Fibroblast of the conjunctiva (primary cell): ENCODE data around the gene C10orf71.

Experiments used
- DNase-seq: peaks from one replicate; pipeline ENCODE4 v3.0.0-alpha.2; 2010; ENCODE audit warnings: low read depth

C10orf71 gene

DNA sequence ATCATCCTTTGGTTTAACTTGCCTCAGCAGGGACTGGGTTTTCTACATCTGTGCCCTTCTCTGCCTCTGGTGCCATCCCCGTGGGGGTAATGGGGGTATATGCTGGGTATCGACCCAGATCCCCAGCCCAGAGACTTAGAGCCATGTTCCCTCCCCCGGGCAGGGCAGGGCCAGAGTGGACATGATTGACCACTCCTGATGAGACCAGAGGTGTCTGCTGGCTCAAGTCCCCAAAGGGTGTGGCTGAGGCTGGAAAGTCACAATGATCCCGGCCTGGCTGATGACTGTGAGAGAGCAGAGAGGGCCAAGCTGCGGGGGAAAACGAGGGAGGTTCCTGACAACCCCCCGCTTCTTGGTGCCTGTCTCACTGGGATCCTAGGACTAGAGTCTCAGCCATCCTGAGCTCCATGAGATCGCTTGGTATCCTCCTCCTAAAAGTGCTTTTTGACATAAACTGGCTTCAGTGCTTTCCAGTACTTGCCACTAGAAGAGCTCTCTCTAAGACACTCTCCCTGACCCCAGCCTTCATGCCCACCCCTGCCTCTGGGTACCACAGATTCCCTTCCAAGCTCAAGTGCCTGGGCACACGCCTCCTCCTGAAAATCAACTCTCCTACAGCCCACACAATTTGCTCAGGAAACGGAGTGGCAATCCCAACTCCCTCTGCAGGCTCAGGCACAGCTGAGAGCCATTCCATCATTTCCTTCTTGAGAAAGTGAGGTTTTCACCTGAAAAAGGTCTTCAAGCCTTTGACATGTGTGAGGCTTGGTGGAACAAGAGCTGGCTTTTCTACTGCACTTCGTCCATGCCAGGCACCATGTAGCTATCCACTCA is 63.0 kb downstream of the C10orf71 start:
- no peak for DNase-seq

DNA sequence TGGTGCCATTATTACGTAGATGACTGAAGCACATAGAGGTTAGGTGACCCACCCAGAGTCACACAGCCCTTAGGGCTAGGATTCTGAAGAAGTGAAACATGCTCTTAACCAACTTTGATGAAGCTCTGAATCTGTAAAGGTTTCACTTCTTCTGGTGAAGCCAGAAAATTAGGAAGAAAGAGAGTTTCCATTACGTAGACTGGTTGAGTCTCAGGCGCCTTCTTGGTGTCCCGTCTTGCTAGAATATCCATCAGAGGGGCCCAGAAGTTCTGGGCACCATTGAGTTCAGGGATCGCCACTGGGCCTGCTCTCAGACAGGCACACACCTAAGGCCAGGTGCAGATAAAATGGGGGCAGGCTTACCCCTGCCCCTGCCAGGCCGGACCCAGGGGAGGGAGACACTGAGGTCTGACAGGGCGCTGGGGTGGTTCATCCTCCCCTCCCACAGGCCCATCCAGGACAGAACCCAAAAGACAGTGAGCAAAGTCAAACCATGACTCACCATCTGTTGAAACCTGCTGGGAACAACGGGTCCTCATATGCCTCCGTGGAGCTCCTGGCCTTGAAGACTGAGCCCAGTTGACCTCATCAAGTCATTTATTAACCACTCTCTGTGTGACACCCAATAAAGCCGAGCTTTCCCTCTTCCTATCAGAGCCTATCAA is 63.8 kb downstream of the C10orf71 start:
- no peak for DNase-seq

DNA sequence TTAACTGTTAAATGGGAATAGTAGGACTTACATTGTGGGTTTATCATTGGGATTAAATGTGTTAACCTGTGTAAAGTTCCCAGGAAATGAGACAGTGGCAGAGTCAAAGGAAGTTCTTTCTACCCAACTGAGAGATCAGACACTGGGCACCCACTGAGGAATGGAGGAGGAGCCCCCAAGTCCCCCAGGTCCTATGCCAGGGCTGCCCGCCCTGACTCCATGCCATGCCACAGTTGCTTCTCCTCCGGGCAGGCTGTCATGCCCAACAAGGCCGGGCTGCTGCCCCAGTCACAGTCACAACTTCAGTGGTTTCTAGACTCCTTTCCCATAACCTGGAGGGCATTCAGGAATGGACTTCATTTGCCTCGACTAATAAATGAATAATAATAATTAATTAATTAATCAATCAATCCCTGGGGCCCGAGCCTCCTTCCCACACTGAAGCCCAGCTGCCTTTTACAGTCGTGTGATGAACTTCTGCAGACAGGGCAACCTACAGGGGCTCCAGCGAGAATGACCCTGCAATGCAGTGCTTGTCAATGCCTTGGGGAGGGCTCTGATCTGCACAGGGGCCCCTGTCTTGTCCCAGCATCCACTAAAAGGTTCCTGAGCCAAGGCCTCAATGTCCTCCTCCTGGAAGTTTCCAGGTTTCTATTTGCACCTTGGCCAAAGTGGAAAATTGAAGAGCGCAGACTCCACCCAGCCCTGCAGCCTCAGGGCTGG is 64.5 kb downstream of the C10orf71 start:
- no peak for DNase-seq

DNA sequence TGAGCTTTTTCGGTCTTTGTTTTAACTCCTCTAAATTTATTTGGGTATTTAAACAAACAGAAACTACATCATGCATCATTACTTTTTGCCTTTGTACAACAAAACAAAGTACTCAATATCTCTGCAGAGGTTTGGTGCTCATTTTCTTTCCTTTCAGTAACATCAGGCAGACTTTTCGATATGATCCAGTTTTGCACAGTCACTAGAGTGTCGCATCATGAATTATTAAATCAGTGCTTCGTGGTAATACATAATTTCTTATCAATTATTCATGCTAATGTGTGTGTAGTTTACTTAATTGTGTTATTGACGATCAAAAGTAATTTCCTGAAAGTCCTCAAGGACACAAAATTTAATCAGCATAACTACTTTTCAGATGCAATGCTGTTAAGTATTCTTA is 65.1 kb downstream of the C10orf71 start:
- DNase-seq: no peak

DNA sequence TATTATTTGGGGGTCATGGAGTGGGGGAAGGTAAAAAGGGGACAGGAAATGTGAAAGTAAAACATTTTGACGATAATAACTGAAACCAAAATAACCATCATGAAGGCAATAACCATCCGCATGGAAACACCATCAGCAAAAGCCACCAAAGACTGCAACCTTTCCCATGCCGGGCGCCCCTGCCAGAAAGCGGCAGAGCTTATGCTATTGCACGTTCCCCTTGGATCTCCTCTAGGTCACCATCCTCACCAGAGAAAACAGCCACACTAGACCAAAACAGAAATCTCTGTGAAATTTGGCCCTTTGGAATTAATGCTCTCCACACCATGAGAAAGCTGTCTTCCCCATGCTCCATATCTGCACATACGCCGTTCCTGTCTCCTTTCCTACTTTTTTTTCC is 65.8 kb downstream of the C10orf71 start:
- no peak for DNase-seq

DNA sequence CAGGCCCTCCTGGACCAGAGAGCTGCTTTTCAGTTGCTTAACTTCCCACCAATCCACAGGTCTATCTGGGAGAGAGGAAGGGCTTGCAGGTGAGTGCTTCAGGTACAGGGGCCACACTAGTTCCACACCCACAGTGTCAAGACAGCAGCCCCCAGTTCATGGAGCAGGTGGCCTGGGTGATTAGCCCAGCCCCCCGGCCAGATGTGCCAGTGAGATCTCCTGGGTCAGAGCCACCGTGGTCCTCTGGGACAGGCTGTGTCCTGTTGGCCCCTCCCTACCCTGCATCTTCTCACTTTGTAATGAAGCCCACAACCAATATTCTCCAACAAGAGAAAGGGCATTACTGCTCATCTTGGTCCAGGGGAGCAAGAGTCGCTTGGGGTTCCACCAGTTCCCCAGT is 66.3 kb downstream of the C10orf71 start:
- no peak for DNase-seq

DNA sequence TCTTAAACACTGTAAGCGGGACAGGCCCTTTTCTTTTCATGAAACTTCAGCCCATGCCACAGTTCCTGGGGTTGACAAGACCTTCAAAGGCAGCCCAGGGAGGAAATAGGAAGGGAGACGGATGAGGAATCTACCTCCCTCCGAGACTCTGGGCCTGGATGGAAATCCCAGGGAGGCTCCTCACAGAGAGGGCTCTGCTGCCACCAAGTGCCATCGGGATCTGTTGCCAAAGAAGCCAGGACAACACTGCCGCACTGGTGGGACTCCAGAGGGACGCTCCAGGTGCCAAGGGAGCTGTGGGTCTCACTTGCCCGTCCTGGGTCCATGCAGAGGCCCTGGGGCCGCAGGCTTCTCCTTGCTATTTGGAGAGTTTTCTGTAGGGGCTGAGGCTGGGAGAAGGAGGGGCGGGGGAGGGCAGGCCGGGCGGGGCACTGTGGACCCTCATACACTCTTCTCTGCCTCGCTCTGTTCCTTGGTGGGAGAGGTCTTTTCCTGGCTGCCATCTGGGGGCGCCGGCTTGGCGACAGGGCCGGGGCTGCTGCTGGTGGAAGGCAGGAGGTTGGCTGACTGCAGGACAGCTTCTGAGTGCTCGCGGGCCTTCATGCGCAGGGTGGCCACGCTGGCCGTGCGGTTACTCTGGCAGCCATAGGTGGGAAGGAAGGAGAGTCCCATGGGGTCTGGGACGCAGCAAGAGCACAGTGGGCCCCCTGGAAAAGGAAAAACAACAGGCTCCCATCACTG is 66.9 kb downstream of the C10orf71 start:
- no peak for DNase-seq

DNA sequence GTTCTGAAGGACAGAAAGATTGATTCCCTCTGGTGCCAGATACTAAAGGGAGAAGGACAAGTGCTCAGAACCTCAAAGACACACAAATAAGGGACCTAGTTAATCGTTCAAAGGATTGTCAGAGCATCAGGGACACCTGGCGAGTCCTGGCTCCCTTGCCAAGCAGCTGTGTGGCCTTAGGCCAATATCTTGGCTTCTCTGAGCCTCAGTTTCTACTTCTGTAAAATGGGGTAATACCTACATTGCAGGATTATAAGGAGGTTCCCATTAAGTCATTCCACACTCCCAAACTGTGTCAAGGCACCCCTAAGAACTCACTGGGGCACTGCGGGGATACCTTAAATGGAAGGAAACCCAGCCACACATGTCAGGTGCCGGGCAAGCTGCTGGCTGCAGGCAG is 67.5 kb downstream of the C10orf71 start:
- no peak for DNase-seq

DNA sequence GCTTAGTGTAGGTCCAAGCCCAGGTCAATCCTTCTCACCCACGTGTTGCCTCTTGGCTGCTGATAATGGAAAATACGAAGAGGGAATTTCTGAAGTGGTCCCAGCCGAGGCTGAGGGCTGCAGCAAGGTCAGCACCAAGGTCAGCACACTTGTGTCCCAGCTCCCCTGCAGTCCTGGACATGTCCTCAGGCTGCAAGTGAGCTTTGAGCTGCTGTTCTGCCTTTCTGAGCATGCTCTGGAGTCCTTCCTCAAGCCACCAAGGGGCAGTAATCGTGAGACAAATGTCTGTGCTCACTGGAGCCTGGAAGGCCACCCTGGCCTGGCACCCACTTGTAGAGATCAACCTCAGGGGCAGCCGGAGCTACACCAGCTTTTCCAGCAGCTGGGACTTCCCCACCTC is 68.6 kb downstream of the C10orf71 start:
- DNase-seq: no peak

DNA sequence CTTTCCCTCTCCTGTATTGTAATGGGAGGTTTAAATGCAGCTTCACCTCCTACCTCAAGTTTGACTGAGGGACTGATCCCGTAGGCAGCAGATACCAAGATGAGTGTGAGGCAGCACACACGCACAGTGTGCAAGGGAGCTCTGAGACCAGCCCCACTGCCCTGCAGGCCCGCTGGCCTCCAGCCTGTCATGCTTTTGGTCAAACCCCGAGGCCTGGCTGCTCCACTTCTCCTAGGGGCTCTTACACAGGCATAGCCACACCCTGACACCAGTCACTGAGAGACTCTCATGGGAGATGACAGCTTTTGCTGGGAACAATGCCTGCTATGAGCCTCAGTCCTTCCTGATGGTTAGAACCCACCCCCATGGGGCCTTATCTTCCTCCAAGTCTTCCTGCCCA is 69.3 kb downstream of the C10orf71 start:
- no peak for DNase-seq

DNA sequence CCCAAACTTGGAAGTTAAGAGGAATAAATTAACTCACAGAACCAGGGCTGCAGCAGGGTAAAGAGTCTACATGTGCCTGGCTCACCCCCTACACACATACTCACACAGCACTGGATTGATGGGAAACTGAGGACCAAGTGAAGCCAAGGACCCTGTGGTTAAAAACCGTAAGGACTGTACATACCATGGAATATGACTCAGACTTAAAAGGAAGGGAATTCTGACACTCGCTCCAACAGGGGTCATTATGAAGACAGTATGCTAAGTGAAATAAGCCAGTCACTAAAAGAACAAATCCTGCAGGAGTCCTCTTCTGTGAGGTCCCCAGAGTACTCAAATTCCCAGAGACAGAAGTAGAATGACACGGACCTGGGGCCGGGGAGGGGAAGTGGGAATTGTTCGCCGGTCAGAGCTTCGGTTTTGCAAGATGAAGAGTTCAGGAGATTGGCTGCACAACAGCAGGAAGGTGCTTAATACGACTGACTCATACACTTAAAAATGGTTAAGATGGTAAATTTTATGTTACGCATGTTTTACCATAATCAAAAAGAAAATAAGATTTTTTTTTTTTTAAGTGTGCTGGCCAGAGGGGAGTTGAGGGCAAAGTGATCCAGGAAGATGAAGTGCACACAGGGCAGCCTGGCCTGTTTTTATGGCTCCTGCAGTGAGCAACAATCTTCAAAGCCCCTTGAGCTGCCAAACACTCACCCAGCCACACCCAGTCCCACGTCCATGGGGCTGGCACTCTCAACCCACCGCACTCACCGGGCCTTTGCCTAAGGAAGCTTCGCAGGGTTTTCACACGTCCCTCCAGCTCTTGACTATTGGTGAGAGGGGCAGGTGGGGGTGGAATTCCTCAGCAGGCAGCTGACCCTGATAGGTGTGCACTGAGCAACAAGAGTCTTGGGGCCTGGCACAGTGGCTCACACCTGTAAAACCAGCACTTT is 70.5 kb downstream of the C10orf71 start:
- DNase-seq: no peak

DNA sequence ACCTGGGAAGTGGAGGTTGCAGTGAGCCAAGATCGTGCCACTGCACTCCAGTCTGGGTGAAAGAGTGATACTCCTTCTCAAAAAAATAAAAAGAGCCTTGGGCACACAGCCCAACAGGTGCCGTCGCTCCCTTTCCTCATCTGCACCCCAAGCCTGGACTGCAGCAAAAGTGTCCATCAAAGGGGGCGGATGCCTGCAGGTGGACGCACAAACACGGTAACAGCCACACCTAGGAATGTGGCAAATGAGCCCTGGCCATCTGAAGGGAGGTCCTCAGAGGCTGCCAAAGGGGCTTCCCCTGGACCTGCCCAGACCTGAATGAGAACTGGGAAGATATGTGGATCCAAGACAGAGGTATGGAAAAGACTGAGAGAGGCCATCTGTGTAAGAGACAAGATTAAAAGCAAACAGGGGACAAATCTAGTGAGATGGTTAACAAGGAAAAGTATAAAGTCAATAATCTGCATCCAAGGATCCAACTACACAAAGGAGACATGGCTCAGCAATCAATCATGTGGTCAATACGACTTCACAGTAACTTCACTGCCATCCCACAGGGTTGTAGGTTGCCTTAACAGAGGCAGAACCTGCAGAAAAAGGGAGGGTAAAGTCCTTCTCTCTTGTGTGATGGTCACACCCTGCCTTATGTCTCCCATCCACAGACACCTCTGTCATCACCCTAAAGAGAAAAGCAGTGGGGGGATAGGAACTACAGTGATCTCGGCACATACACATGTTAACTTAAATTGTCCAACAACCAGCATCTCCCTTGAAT is 71.5 kb downstream of the C10orf71 start:
- no peak for DNase-seq

DNA sequence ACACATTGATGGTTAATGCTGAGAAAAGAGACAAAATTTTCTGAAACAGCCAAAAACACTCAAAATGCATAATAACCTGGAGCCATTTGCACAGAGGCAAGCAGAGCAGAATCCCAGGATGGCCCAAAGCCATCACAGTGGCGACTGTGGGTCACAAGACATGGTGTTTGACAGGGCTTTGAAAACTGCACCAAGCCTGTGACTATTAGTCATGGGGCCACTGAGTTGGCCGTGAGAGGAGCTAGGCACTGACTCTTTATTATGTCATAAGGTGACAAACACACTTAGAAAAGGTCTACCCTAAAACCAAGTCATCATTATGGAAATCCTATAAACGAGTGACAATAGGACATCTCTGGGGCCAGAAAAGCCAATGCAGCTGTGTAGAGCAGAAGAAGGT is 73.0 kb downstream of the C10orf71 start:
- DNase-seq: no peak

DNA sequence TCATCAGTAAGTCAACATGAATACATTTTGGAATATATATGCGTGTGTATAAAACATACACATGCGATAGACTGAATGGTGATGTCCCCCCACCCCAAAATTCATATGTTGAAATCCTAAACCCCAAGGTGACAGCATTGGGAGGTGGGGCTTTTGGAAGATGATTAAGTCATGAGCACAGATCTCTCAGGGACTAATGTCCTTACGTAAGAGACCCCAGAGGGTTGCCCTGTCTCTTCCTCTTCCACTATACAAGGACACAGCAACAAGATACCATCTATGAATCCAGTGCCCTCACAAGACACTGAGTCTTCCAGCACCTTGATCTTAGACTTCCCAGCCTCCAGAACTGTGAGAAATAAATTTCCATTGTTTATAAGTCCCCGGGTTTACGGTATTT is 74.4 kb downstream of the C10orf71 start:
- no peak for DNase-seq

DNA sequence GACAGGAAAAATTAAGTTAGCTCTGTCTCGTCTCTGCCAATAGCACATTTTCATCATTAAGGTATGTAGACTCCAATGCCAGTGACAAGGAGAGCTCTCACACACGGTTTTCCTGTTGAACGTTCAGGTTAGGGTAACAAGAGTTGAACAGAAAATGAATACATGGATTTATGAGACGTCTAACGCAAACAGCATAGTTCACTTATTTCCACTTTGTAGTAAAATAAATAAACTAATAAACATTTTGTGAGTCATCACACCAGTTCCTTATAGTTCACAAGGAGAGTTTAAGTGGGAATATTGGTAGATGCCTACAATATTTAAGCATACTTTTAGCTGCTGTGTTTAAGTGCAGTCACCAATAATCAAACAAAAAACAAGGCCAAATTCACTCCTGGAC is 75.8 kb downstream of the C10orf71 start:
- DNase-seq: no peak

DNA sequence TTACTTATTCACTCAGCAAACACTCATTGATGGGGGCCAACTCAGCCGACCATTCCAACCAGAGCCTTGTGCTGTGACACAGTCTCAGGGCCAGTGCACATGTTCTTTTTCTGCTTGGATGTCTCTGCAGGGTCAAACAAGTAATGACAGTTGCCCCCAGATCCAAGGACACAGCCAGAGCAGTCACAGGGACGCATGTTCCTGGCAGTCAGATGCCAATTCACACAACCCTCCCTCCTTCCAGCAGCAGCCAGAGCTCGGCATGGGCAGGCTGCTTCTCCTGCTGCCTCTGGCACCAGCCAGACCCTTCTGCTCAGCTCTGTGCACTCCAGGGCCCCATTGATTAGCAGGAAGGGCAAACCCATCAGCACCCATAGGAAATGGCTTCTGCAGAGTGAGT is 76.6 kb downstream of the C10orf71 start:
- no peak for DNase-seq
